ENCODE measurements around the gene PIGO.

The PIGO gene

GRCh38 chr9:35078066-35078465 is 18.3 kb downstream of the PIGO start:
- H3K27me3 ChIP-seq (ENCODE audit: insufficient read depth, poor library complexity, severe bottlenecking) = no peaks in the 10 kb centered on the region
- peaks cover 41% of the 10 kb centered on the region for H3K36me3 ChIP-seq (ENCODE audit: low read depth)
- peaks cover under 1% of the 10 kb centered on the region for H3K4me1 ChIP-seq (ENCODE audit: insufficient read depth, poor library complexity, severe bottlenecking)
- DNase-seq (ENCODE audit: low spot score) (no peak), ATAC-seq (ENCODE audit: low read depth) (no peak)
- peak overlapping the region; percentile 86 for H3K4me3 ChIP-seq (ENCODE audit: severe bottlenecking)
- no peaks in the 10 kb centered on the region for H3K9me3 ChIP-seq (ENCODE audit: severe bottlenecking)
- no peak for TF ChIP-seq CTCF (IDR thresholded peaks at IDR 0.05; ENCODE audit: poor library complexity, severe bottlenecking)
- H3K27ac ChIP-seq (ENCODE audit: poor library complexity, severe bottlenecking) = no peak overlapping the region

DNA sequence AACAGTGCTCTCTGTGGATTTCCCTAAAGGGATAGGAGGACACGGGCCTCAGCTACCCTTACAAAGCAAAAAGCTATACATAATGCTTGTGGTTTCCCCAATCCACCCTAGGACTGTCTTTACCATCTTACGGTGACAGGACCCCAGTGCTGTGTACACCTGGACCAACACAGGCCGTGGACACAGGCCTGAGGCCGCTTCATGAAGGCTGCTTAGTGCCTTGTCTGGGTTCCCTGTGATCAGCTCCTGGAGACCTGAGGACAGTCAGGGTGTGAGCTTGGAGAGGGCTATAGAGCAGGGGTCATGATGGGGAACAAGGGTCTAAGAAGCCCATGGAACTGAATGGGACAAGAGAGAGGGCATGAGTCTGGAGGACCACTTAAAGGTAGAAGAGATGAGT is 19.5 kb downstream of the PIGO start:
- TF ChIP-seq CTCF (IDR thresholded peaks at IDR 0.05; ENCODE audit: poor library complexity, severe bottlenecking) = no peak
- DNase-seq (ENCODE audit: low spot score) (no peak), ATAC-seq (ENCODE audit: low read depth) (no peak)
- peaks cover 42% of the 10 kb centered on the region for H3K36me3 ChIP-seq (ENCODE audit: low read depth)
- no peaks in the 10 kb centered on the region for H3K27me3 ChIP-seq (ENCODE audit: insufficient read depth, poor library complexity, severe bottlenecking)
- peaks cover 4% of the 10 kb centered on the region for H3K4me1 ChIP-seq (ENCODE audit: insufficient read depth, poor library complexity, severe bottlenecking)
- no peak overlapping the region for H3K27ac ChIP-seq (ENCODE audit: poor library complexity, severe bottlenecking)
- no peaks in the 10 kb centered on the region for H3K9me3 ChIP-seq (ENCODE audit: severe bottlenecking)
- H3K4me3 ChIP-seq (ENCODE audit: severe bottlenecking) = no peak overlapping the region

DNA sequence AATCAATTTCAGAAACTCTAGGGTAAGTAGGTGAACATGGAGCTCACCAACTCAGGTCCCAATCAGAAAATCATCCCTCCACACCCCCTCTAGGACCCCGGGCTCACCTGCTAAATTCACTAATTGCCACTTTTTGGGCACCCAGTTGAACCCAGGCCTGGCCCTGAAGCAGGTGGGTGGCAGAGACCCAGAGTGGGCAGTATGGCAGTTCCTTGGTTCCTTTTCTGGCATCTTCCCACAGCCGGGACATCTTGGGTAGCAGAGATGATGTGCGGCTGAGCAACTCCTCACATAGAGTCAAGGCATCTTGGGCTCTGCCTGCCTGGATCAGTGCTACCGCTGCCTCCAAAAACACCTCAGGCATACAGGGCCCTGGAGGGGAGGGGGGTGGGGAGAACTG is 21.0 kb downstream of the PIGO start:
- Histone ChIP-seq H3K9me3 (ENCODE audit: severe bottlenecking) (no peaks in the 10 kb centered on the region), H3K27ac (ENCODE audit: poor library complexity, severe bottlenecking) (no peak overlapping the region), H3K36me3 (ENCODE audit: low read depth) (peaks cover 47% of the 10 kb centered on the region), H3K4me1 (ENCODE audit: insufficient read depth, poor library complexity, severe bottlenecking) (peaks cover 8% of the 10 kb centered on the region), H3K4me3 (ENCODE audit: severe bottlenecking) (no peak overlapping the region), H3K27me3 (ENCODE audit: insufficient read depth, poor library complexity, severe bottlenecking) (no peaks in the 10 kb centered on the region)
- ATAC-seq (ENCODE audit: low read depth) = no peak
- DNase-seq (ENCODE audit: low spot score) = no peak
- TF ChIP-seq CTCF (IDR thresholded peaks at IDR 0.05; ENCODE audit: poor library complexity, severe bottlenecking) = no peak

DNA sequence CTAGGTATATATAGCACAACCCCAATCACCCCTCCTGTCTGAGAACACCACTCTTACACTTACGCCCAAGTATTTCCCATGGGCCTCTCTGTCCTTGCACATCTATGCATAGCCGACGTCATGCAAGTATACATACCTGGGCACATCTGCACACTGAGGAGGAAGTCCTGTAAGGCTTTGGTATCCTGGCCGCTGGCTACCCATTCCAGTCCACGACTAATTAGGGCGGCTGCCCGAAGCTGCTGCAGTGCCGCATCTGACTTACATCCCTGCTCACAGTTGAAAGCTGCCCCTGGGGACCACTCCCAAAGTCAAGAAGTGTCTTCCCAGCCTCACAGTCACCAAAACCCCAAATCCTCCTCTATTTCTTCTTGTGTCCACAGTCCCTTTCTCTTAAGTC is 21.6 kb downstream of the PIGO start:
- peaks cover 13% of the 10 kb centered on the region for H3K4me1 ChIP-seq (ENCODE audit: insufficient read depth, poor library complexity, severe bottlenecking)
- H3K36me3 ChIP-seq (ENCODE audit: low read depth) = peaks cover 53% of the 10 kb centered on the region
- no peak for TF ChIP-seq CTCF (IDR thresholded peaks at IDR 0.05; ENCODE audit: poor library complexity, severe bottlenecking)
- H3K4me3 ChIP-seq (ENCODE audit: severe bottlenecking) = no peak overlapping the region
- no peak overlapping the region for H3K27ac ChIP-seq (ENCODE audit: poor library complexity, severe bottlenecking)
- no peaks in the 10 kb centered on the region for H3K9me3 ChIP-seq (ENCODE audit: severe bottlenecking)
- H3K27me3 ChIP-seq (ENCODE audit: insufficient read depth, poor library complexity, severe bottlenecking) = no peaks in the 10 kb centered on the region
- DNase-seq (ENCODE audit: low spot score) (no peak), ATAC-seq (ENCODE audit: low read depth) (no peak)

DNA sequence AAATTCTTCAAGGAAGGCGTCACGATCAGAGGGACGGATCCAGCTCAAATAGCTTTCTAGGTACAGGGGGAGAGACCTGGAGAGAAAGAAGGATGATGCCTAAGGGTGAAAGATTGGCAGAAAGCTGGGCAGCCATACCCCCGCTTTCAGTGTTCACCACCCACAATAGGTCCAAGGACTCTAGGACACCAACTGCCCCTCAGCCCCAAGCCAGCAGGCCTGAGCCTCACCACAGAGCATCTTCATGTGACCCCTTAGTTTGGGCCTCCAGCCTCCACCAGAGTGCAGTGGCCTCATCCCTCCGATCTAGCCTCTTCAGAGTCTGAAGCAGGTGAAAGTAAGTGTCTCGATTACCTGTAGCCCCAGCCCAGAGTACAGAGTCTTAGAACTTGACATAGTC is 22.2 kb downstream of the PIGO start:
- no peak for ATAC-seq (ENCODE audit: low read depth)
- H3K9me3 ChIP-seq (ENCODE audit: severe bottlenecking) = no peaks in the 10 kb centered on the region
- H3K27ac ChIP-seq (ENCODE audit: poor library complexity, severe bottlenecking) = no peak overlapping the region
- H3K4me3 ChIP-seq (ENCODE audit: severe bottlenecking) = no peak overlapping the region
- no peak for DNase-seq (ENCODE audit: low spot score)
- H3K4me1 ChIP-seq (ENCODE audit: insufficient read depth, poor library complexity, severe bottlenecking) = peaks cover 17% of the 10 kb centered on the region
- peaks cover 57% of the 10 kb centered on the region for H3K36me3 ChIP-seq (ENCODE audit: low read depth)
- no peak for TF ChIP-seq CTCF (IDR thresholded peaks at IDR 0.05; ENCODE audit: poor library complexity, severe bottlenecking)
- no peaks in the 10 kb centered on the region for H3K27me3 ChIP-seq (ENCODE audit: insufficient read depth, poor library complexity, severe bottlenecking)
